ENCODE measurements around the gene RAB44. TPM values are rescaled to one million over a fixed set of nuclear protein-coding genes. Genes with fewer than 3 reads are reported as not detected.

RAB44 gene
- total and polyA plus RNA-seq, 2 of the 4 experiments (the other 2 are of a cell fraction): 0.03 TPM; not detected in 1

DNA sequence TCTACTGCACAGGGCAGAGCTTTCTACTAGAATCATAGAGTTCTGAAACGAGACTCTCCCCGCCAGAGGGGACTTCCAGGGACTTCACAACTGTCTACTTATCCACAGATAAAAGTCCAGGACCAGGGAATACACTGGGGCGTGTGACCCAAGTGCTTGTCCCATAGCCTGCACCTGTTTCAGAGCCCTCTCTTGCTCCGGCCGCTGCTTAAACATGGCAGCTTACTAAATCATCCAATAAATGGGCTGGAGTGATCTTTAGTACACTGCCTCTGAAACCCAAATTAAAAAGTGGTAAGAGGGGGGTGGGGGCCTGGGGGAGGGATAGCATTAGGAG, 8.9 kb upstream of the RAB44 start:
- Histone ChIP-seq H2BK20ac (ENCODE audit: low read depth, low read length) (no peak overlapping the region), H3K23ac (ENCODE audit: low read depth, low read length) (no peak overlapping the region), H4K5ac (ENCODE audit: low read depth, low read length) (no peak overlapping the region), H3K36me3 (ENCODE audit: control insufficient read depth, insufficient read depth, low read length) (peaks cover 38% of the 10 kb centered on the region), H4K8ac (ENCODE audit: low read depth in 2 of 2, low read length in 2 of 2) (no peak overlapping the region), H2BK120ac (ENCODE audit: low read depth, low read length) (no peak overlapping the region), H2AFZ (replicated peaks; ENCODE audit: low read length, poor library complexity) (no peak overlapping the region), H3K79me1 (ENCODE audit: low read depth in 1 of 2, low read length in 2 of 2) (peaks cover 13 to 34% of the 10 kb centered on the region in 2 experiments; a peak in 3 of 4 replicates), H3K4ac (ENCODE audit: low read depth, low read length) (no peak overlapping the region), H3K9me1 (ENCODE audit: insufficient read depth, low read length) (no peaks in the 10 kb centered on the region), H3K27ac (ENCODE audit: insufficient read depth, low read length) (no peak overlapping the region), H3K27me3 (ENCODE audit: control insufficient read depth, insufficient read depth, low read length) (no peaks in the 10 kb centered on the region; the same call in 1 of the 2 replicates), H3K14ac (replicated peaks; ENCODE audit: low read depth, low read length) (no peak overlapping the region), H2AK5ac (ENCODE audit: low read depth, low read length) (no peak overlapping the region), H2BK15ac (ENCODE audit: low read depth, low read length) (no peak overlapping the region), H3K18ac (ENCODE audit: low read depth, low read length) (no peak overlapping the region), H4K91ac (ENCODE audit: insufficient read depth, low read depth, low read length) (no peak overlapping the region), H3K4me3 (ENCODE audit: insufficient read depth, low read depth, low read length) (no peak overlapping the region), H3K9me3 (ENCODE audit: control insufficient read depth, insufficient read depth, low read length) (no peaks in the 10 kb centered on the region), H3K9ac (ENCODE audit: low read depth, low read length) (no peak overlapping the region), H3K4me2 (ENCODE audit: low read depth, low read length) (no peak overlapping the region), H2BK5ac (ENCODE audit: low read depth, low read length, poor library complexity, severe bottlenecking) (no peak overlapping the region), H4K20me1 (ENCODE audit: insufficient read depth, low read length) (peaks cover 63% of the 10 kb centered on the region), H2AK9ac (replicated peaks; ENCODE audit: low read depth, low read length, poor library complexity) (no peak overlapping the region), H3K56ac (ENCODE audit: extremely low read depth, insufficient read depth, low read length) (no peak overlapping the region), H3K4me1 (ENCODE audit: control insufficient read depth, insufficient read depth, low read length) (no peaks in the 10 kb centered on the region)
- no TSS peak for BruUV-seq (replicated peaks)
- ChIA-PET POLR2A (ENCODE audit: unreplicated experiment) (interaction anchor here (0.6 to 0.7 kb wide), 2 partner anchors 364 to 910 kb away, joined by 4 to 6 read pairs; no protein-coding TSS in a partner anchor), CTCF (no interaction called here)
- in situ Hi-C loops (cut with MboI; ENCODE audit: low sequenced_read_pairs): no loop called here
- DNase-seq (no peak), ATAC-seq (ENCODE audit: low read depth) (peak; percentile 21)
- dilution Hi-C loops (cut with HindIII; ENCODE audit: low sequenced_read_pairs, unreplicated experiment): no loop called here
- no peak for TF ChIP-seq CEBPB (IDR thresholded peaks at IDR 0.05; ENCODE audit: low read depth, low read length)
- TF ChIP-seq, protein P1, sequence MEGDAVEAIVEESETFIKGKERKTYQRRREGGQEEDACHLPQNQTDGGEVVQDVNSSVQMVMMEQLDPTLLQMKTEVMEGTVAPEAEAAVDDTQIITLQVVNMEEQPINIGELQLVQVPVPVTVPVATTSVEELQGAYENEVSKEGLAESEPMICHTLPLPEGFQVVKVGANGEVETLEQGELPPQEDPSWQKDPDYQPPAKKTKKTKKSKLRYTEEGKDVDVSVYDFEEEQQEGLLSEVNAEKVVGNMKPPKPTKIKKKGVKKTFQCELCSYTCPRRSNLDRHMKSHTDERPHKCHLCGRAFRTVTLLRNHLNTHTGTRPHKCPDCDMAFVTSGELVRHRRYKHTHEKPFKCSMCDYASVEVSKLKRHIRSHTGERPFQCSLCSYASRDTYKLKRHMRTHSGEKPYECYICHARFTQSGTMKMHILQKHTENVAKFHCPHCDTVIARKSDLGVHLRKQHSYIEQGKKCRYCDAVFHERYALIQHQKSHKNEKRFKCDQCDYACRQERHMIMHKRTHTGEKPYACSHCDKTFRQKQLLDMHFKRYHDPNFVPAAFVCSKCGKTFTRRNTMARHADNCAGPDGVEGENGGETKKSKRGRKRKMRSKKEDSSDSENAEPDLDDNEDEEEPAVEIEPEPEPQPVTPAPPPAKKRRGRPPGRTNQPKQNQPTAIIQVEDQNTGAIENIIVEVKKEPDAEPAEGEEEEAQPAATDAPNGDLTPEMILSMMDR (conservative IDR thresholded peaks at IDR 0.05; ENCODE audit: low read depth, low read length): no peak
- no peak for TF ChIP-seq FOS (IDR thresholded peaks at IDR 0.05; ENCODE audit: low read depth, low read length)
- TF ChIP-seq, protein P2, sequence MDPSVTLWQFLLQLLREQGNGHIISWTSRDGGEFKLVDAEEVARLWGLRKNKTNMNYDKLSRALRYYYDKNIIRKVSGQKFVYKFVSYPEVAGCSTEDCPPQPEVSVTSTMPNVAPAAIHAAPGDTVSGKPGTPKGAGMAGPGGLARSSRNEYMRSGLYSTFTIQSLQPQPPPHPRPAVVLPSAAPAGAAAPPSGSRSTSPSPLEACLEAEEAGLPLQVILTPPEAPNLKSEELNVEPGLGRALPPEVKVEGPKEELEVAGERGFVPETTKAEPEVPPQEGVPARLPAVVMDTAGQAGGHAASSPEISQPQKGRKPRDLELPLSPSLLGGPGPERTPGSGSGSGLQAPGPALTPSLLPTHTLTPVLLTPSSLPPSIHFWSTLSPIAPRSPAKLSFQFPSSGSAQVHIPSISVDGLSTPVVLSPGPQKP (IDR thresholded peaks at IDR 0.05; ENCODE audit: borderline replicate concordance, low read depth, low read length): no peak
- no peak for TF ChIP-seq RFX5 (IDR thresholded peaks at IDR 0.05; ENCODE audit: low read depth, low read length)
- TF ChIP-seq POLR2A (IDR thresholded peaks at IDR 0.05; ENCODE audit: low read depth, low read length): no peak
- no peak for TF ChIP-seq RAD21 (IDR thresholded peaks at IDR 0.05; ENCODE audit: low read length)
- TF ChIP-seq SMC3 (IDR thresholded peaks at IDR 0.05; ENCODE audit: low read depth, low read length): no peak
- TF ChIP-seq RCOR1 (IDR thresholded peaks at IDR 0.05; ENCODE audit: insufficient replicate concordance, low read length): no peak
- no peak for TF ChIP-seq MXI1 (IDR thresholded peaks at IDR 0.05; ENCODE audit: borderline replicate concordance, low read depth, low read length)
- TF ChIP-seq MAFK (IDR thresholded peaks at IDR 0.05; ENCODE audit: low read depth, low read length): no peak
- intact Hi-C loops (cut with micrococcal nuclease): loop anchor here (1.0 kb wide), 1 partner anchor 71 kb away; no protein-coding TSS in a partner anchor
- WGBS, 2 experiments (ENCODE audit: extremely low coverage in 2 of 2, insufficient read length in 1 of 2): 100% methylated on average over 1 of the region's 5 CpGs; no CpG with 5 or more reads in 1 of the 2 experiments

All from IMR-90 (cell line).